ENCODE measurements around the gene TCERG1L. TPM values are rescaled to one million over a fixed set of nuclear protein-coding genes. Genes with fewer than 3 reads are reported as not detected.

Gene TCERG1L
- total RNA-seq, 1 donor from 2014 or later, result not detected

DNA sequence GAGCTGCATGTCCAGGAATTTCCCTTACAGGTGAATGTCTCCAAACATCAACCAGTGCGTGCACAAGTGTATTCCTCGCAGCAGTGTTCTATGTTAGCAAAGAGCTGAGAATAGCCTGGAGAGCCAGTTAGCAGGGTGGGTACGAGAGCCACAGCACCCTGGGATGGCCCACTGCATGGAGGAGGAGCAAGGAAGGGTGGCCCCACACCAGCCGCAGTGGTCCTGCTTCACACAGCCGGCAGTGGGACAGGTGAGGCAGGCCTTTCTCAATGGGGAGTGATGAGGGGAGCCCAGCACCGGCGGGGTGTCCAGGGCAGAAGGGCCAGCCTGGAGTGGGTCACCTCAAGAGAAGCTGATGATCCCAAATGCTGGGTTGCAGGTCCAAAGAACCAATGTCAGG lies 240.7 kb downstream of the TCERG1L start:
- DNase-seq (ENCODE audit: low read depth), result no peak

DNA sequence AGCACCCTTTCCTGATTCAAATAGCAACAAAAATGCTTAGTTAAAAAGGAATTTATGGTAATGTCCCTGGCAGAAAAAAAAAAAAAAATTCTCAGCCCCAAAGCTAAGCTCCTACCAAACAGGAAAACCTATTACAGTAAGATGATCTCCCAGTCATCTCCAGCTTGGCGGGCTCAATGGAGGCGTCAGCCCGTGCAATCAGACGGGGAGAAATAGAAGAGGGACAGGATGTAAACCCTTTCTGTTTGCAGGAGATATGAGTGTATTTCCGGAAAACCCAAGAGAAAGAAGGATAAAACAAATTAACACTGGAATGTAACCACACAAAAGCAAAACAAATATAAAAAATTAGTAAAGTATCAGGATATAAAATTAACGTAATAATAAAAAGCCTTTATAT lies 242.8 kb downstream of the TCERG1L start:
- DNase-seq (ENCODE audit: low read depth), result no peak

DNA sequence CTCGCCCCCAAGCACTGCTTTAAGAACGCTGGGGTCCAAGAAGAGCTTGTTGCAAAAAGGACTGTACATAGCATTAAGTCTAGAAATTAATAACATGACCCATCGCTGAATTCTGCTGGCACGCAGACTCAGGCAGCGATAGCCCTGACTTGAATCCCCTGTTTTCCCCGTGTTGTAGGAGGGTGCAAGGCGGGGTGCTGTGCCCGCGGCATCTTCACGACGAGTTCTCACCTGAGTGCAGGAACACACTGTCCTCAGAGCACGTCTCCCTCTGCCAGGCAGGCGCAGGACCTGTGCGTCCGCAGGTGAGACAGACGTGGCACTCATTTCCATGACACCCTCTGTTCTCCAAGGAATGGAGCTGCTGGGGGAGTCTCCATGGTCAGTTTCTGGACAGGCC lies 243.2 kb downstream of the TCERG1L start:
- DNase-seq (ENCODE audit: low read depth), result no peak

DNA sequence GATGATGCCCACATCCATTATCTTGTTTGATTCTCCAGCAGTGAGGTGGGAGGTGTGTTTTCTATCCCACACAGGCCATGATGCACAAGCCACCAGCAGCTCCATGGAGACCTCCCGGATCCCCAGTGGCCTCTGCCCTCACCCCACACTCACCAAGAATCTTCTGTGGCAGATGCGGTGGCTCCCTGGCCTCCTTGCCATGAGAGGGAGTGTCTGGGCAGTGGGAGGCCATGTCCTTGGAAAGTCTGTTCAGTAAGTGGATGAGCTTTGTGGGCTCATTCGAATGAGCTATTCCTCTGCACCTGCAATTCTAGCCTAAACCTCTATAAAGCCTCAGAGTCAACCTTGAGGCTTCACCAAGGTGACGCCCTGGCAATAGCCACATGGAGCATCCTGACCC lies 243.8 kb downstream of the TCERG1L start:
- no peak for DNase-seq (ENCODE audit: low read depth)

DNA sequence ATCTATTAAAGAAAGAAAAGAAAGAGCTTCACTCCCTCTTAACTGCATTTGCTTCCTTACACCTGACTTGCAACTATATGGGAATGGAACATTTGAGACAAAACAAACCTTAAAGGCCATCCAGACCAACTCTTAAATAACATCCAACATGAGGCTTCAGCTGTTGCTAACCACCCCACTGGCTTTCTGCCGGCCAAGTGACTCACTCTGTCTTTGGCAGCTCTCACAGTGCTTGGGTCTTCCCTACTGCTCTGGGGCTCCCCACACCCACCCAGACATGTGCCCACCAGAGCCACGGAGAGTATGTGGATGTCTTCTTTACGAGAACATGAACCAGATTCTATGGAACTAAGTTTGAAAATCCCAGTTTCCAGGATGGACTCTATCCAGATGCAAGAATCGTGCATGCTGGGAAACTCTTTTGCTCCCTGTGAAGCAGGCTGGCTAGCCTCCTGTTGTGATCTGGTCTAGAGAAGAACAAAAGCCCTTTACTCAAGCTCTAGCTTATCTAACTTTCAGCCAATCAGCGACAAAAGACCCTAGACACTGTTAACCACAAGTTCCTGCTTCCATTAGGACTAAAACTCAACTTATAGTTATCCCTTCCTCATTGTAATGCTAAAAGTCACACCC lies 245.7 kb downstream of the TCERG1L start:
- no peak for DNase-seq (ENCODE audit: low read depth)

DNA sequence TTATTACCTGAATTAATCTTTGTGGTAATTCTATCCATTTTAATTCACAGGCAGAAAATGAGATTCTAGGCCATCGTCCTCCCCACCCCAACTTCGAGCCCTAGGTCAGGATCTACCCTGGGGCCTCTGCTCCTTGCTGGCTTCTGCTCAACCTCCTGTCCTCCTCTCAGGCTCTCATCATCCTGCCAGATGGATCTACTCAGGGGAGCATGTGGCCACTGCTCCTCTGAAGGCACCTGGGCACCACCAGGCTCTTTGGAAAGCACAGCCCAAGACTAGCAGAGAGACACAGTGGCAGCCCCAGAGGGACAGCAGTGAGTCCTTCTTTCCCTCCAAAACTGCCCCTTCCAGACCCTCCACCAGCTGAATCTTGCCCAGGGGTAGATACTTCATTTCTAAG lies 248.2 kb downstream of the TCERG1L start:
- DNase-seq (ENCODE audit: low read depth), result no peak

DNA sequence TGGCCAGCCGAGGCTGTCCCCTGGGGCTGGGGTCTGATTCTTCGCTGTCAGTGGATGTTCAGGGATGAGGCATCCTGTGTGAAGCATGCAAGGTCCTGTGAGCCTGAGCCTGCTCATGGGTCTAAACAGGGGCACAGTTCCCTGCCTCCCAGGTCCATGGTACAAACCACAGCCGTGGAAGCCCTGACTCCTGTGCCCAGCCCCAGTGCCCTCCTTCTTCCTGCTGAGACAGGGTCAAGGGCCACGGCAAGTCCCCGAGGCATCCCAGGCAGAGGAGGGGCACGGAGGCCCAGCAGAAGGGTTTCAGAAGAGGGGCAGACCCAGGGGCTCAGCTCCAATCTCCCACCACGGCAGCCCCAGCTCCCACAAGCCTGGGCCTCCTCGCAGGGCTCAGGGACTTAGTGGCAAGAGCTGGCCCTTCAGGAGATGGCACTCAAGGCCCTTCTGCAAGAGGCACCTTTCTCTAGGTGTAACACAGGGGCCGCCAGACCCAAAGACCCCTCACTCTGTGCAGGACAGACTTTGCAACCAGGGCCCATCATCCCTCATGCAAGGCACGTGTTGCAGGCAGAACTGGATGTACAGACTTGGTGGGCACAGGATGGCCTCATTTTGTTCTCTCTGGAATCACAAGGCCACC lies 248.8 kb downstream of the TCERG1L start:
- no peak for DNase-seq (ENCODE audit: low read depth)

DNA sequence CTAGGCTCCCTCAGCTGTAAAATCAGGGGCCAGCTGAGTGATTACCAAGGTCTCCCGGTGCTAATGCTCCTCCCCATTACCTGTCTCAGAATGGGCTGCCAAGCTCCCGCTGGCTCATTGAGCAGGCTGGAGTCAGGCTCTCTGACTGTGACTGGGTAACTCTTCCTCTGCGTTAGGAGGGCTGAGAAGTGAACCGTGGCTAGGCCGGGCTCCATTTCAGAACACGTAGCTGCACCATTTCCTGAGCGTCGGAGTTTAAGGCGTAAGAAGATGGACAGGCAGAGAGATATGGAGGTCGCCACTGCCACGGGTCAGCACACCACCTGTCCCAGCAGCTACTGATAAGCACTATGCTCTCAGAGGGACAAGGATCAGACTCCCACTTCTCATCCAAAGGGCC lies 250.3 kb downstream of the TCERG1L start:
- DNase-seq (ENCODE audit: low read depth), result no peak

DNA sequence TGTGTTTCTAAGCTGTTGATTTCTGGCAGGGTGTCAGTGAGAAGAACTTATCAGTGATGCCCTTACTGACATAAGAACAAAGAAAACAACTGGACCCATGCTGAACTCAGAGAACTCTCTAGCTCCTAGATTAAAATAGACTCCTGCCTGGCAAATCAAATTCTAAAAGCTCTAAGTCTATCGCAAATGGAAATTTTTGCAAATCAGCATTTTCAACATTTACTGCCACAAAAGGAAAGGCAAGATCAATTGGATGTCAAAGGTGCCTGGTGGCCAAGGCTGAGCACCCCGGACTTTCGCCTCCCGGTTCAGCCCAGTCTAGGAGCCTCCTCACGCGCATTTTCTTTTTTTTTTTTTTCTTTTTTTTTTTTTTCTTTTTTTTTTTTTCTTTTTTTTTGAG lies 251.6 kb downstream of the TCERG1L start:
- no peak for DNase-seq (ENCODE audit: low read depth)

DNA sequence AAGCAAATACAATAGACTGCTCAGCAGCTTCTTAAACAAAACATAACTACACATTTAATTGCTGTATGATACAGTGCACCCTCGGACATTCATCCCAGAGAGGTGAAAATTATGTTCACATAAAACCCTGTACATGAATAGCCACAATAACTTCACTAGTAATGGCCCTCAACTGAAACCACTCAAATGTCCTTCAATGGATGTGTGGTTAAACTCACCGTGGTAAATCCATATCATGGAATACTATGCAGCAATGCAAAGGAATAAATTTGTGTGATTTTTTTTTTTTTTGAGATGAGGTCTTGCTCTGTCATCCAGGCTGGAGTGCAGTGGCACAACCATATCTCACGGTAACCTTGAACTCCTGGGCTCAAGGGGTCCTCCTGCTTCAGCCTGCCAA lies 252.7 kb downstream of the TCERG1L start:
- DNase-seq (ENCODE audit: low read depth), result no peak

DNA sequence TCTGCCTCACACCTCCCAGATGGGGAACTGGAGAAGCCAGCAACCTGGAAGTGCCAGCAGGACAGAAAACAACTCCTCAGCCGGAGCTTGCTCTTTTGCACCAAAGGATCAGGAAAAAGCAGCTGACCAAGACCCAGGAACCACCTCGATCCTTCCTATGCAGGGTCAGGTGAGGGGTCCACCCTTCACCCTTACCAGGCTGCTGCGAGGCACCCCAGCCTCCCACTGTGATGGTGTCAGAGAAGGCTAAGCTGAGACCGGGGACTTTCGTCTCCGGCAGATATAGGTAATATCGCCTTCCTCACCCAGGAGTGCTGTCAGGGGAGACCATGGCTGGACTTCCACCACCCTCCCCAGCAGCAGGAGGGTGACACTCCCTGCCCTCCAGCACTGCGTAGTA lies 254.7 kb downstream of the TCERG1L start:
- no peak for DNase-seq (ENCODE audit: low read depth)

DNA sequence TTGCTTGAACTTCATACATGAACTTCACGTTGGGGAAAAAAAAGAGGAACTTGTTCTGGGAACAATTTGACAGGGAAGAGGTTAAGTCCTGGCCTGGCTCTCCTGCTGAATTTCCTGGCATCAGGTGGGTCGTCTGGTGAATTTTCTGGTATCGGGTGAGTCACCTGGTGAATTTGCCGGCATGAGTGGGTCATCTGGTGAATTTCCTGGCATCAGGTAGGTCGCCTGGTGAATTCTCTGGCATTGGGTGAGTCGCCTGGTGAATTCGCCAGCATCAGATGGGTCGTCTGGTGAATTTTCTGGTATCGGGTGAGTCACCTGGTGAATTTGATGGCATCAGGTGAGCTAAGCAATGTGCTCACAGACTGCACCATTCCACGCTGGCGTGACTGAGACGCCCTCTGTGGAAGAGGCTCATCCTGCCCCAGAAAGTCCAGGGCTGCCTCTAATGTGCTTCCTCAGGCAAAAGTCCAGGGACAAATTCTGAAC lies 255.4 kb downstream of the TCERG1L start:
- no peak for DNase-seq (ENCODE audit: low read depth)

DNA sequence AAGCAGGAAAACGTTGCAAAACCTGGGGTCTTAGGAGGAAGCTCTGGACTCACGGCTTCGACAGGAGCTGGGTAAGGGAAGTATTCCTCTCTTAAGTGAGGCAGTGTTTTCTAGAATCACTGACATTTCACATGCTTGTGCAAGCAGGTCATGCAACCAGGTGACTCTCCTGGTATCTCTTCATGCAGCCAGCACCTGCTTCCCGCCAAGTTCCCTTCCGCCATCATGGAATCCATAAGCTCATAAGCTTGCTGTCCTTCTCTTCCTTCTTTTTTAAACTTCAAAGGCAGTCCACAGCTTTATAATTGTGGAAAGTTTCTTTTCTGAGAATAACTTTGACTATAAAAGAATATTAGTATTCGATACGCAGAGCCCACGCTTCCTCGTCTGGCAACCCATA lies 256.1 kb downstream of the TCERG1L start:
- no peak for DNase-seq (ENCODE audit: low read depth)

DNA sequence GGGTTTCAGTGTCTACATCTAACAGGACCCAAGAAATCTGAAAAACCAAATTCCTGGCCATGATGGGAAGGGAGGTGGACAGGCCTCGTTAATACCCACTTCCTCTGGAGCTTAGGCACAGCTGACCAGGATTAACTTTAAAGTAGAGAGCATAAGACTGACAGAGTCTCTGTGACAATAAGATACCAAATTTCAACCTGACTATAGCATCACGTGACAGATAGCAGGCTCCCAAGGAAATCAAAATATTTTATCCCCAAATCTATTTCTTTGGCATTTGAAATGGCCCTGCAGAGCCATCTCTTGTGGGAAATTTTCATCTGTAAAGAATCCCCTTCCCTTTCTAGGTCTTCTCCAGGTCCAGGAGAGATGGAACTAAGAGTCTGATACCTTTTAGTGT lies 258.3 kb downstream of the TCERG1L start:
- no peak for DNase-seq (ENCODE audit: low read depth)

DNA sequence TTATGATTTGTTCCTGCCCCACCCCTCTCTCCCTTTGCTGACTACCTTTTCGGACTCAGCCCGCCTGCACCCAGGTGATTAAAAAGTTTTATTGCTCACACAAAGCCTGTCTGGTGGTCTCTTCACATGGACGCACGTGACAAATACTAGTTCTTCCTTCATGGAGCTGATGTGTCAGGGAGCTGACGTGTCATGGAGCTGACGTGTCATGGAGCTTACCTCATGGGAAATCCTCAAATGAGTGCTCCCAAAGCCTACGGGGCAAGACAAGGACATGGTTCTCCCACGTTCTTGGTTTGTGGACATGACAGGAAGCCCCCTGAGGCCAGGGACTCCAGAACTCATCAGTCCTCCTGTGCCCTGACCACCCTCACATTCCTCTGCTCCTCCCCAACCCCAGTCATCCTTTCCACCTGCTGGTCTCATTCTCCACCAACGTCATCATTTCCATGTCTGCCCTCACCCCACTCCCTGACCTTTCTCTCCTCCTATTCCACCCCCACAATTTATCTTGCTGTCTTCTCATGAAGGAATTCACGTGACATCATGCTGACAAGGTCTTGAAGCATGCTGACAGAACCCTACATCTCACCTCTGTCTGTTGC lies 261.3 kb downstream of the TCERG1L start:
- no peak for DNase-seq (ENCODE audit: low read depth)

DNA sequence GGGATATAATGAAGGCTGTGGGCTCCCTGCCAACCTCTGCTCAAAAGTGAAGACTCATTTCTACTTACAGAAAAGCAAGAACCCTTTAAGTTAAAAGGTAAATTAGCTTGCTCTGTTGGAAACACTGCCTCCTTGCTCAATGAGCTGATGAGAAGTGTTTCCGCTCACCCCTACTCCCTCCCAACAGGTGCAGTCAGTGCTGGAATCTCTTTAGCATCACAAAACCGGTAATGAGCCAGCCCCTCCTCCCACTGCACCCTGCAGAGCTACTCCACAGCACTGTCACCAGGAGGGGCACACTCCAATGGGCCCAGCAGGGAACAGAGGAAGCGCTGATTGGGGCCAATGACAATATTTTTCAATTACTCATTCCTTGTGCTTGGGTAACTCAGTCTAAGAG lies 262.5 kb downstream of the TCERG1L start:
- DNase-seq (ENCODE audit: low read depth), result no peak

DNA sequence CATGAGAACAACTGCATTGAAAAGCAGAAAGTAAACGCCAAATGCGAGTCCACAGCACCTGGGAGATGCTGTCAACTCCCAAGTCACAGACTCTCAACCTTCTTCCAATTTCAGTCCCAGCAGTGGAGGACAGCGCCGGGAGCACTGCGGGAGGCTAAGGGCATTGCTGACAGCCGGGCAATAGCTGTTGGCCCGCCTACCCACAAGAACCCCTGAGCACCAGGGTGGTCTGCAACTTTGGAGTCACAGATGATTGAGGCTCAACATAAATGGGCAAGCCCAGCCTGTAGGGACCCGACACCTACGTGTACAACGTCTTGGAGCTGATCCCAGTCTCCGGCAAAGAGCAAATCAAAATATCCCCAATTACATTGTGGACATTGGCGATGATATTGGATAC lies 262.9 kb downstream of the TCERG1L start:
- DNase-seq (ENCODE audit: low read depth), result no peak

DNA sequence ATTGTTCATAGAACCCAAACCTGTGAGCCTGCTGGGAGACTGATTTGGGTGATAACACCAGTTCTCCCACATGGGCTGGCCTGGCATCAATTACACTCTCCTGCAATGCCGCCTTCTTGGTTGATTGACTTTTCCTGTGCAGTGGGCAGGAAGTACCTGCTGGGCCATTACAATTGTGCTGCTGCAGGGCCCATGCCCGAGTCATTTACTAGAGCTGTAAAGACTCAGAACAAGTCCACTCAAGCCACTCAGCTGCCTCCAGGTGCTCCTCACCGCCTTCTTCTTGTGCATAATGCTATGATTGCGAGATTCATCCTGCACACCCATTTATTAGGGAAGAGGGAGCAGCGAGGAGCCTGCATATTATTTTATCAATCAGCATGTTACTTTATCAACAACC lies 264.0 kb downstream of the TCERG1L start:
- DNase-seq (ENCODE audit: low read depth), result no peak

DNA sequence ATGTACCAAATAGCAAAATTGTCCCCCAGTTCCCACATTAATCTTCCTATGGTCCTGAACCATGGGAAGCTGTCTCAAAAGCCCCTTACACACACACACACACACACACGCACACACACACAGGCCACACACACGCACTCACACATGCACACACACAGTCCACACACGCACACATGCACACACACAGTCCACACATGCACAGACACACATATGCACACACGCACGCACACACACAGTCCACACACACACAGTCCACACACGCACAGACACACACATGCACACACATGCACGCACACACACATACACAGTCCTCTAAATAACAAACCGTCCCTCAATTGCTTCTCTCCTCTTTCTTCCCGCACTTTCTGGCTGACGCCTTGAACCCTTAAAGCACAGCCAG lies 265.3 kb downstream of the TCERG1L start:
- no peak for DNase-seq (ENCODE audit: low read depth)

DNA sequence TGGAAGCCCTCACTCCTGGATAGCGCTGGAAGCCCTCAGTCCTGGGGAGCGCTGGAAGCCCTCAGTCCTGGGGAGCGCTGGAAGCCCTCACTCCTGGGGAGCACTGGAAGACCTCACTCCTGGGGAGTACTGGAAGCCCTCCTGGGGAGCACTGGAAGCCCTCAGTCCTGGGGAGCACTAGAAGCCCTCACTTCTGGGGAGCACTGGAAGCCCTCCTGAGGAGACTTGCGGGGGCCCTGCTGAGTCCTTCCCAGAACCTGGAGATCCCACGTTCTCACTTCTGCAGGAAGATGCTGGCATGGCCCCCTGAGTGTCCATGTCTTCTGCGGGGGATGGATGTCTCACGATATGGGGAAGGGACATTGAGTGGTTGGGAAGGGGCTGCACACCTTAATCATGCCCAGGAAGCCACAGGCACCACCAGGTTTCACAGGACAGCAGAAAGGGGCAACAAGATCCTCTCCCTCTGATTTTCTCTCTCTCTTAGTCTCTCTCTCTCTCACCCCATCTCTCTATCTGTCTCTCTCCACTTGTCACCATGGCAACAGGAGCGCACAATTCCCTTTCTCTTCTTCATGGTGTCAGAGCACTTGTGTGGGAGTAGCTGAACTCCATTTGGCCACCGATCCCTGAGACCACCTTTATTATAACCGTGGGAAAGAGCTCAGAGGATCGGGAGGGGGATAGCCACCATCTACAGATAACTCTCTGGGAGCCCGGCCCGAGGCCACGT lies 267.0 kb downstream of the TCERG1L start:
- no peak for DNase-seq (ENCODE audit: low read depth)

DNA sequence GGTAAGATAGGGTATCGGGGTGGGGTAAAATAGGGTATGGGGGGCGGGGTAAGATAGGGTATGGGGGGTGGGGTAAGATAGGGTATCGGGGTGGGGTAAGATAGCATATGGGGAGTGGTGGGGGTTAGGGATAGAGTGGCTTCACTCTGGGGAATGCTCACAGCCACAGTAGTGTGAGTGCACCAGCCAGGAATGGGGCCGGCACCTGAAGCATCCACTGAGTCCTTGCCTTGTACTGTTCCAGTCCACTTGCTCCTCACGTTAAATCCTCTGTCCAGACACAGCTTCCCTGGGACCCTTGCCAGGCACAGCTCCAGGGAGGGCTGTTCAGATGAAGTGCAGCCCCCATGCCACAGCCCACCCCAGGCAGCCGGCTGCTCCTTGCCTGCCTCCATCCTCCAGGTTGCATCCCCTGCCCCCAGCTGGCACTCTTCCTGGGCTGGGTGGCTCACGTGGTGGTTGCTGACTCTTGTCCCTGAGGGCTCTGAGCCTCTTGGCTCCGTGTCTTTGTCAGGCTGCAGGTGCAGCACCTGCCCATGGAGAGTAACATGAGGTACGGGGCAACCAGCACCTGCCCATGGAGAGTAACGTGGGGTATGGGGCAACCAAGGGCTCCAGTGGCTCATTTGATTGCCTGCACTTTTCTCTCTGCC lies 268.4 kb downstream of the TCERG1L start:
- DNase-seq (ENCODE audit: low read depth), result no peak

All from renal cortical epithelial cell (primary cell).